ENCODE measurements around the gene CD9. TPM values are rescaled to one million over a fixed set of nuclear protein-coding genes. Genes with fewer than 3 reads are reported as not detected.

Gene CD9
- polyA plus RNA-seq, 3 donors = 7.6 to 323 (median 7.7) TPM

- Histone ChIP-seq H3K9me3 (replicated peaks in 1 of 2; ENCODE audit: control insufficient read depth in 1 of 2, insufficient read depth in 1 of 2, low read length in 2 of 2) (peaks cover 0 to 5% of the 10 kb centered on the region in 2 donors), H3K27ac (ENCODE audit: low read depth in 1 of 2, low read length in 2 of 2) (no peak overlapping the region), H3K36me3 (replicated peaks in 1 of 2; ENCODE audit: control insufficient read depth in 1 of 2, insufficient read depth in 2 of 2, low read length in 2 of 2) (no peaks in the 10 kb centered on the region), H3K4me1 (ENCODE audit: control insufficient read depth in 1 of 2, insufficient read depth in 2 of 2, low read length in 2 of 2) (no peaks in the 10 kb centered on the region), H3K79me2 (ENCODE audit: insufficient read depth, low read length) (no peaks in the 10 kb centered on the region), H3K4me3 (replicated peaks in 1 of 3; ENCODE audit: low read depth in 2 of 3, low read length in 3 of 3) (no peak overlapping the region), H2AFZ (ENCODE audit: insufficient read depth, low read depth, low read length, poor library complexity, severe bottlenecking) (no peak overlapping the region), H3K9ac (ENCODE audit: insufficient read depth, low read length, poor library complexity, severe bottlenecking) (no peak overlapping the region), H3K4me2 (replicated peaks; ENCODE audit: extremely low read depth, low read length, poor library complexity, severe bottlenecking) (no peak overlapping the region), H4K20me1 (ENCODE audit: insufficient read depth, low read length) (no peaks in the 10 kb centered on the region), H3K27me3 (ENCODE audit: control insufficient read depth in 2 of 2, insufficient read depth in 2 of 2, low read length in 2 of 2) (no peaks in the 10 kb centered on the region)
- no peak for DNase-seq
- H3K4me1 Mint-ChIP-seq = no peaks in the 10 kb centered on the region
- WGBS (ENCODE audit: insufficient coverage) = 47% methylated on average over 7 of the region's 7 CpGs
- H3K4me3 Mint-ChIP-seq = no peak overlapping the region
- TF ChIP-seq CTCF (IDR thresholded peaks at IDR 0.05) = no peak
- intact Hi-C loops (cut with micrococcal nuclease) = no loop called here
- H3K27ac Mint-ChIP-seq = peak overlapping the region in 1 of 7 donors; percentile 21
- H3K36me3 Mint-ChIP-seq = no peaks in the 10 kb centered on the region
- H3K9me3 Mint-ChIP-seq = peaks cover 0 to 16% (median 2%) of the 10 kb centered on the region in 7 donors
- H3K27me3 Mint-ChIP-seq (ENCODE audit: low read depth in 3 of 3) = peaks cover 0 to 5% (median 5%) of the 10 kb centered on the region in 3 donors
These were observed 41.3 kb downstream of the CD9 start for GRCh38 chr12:6241495-6241894.

- no peaks in the 10 kb centered on the region for H3K4me1 Mint-ChIP-seq
- H2AFZ ChIP-seq (ENCODE audit: insufficient read depth, low read depth, low read length, poor library complexity, severe bottlenecking) = no peak overlapping the region
- H3K79me2 ChIP-seq (ENCODE audit: insufficient read depth, low read length) = no peaks in the 10 kb centered on the region
- no peak overlapping the region for H3K9ac ChIP-seq (ENCODE audit: insufficient read depth, low read length, poor library complexity, severe bottlenecking)
- no peaks in the 10 kb centered on the region for H3K4me1 ChIP-seq (ENCODE audit: control insufficient read depth in 1 of 2, insufficient read depth in 2 of 2, low read length in 2 of 2)
- H3K36me3 Mint-ChIP-seq = no peaks in the 10 kb centered on the region
- intact Hi-C loops (cut with micrococcal nuclease) = no loop called here
- peaks cover 0 to 5% of the 10 kb centered on the region in 2 donors for H3K9me3 ChIP-seq (replicated peaks in 1 of 2; ENCODE audit: control insufficient read depth in 1 of 2, insufficient read depth in 1 of 2, low read length in 2 of 2)
- no peak overlapping the region for H3K27ac ChIP-seq (ENCODE audit: low read depth in 1 of 2, low read length in 2 of 2)
- H3K27ac Mint-ChIP-seq = no peak overlapping the region
- 100% methylated on average over 1 of the region's 2 CpGs for WGBS (ENCODE audit: insufficient coverage)
- no peaks in the 10 kb centered on the region for H4K20me1 ChIP-seq (ENCODE audit: insufficient read depth, low read length)
- peaks cover 3 to 16% (median 9%) of the 10 kb centered on the region in 3 donors for H3K27me3 Mint-ChIP-seq (ENCODE audit: low read depth in 3 of 3)
- no peak overlapping the region for H3K4me2 ChIP-seq (replicated peaks; ENCODE audit: extremely low read depth, low read length, poor library complexity, severe bottlenecking)
- no peak overlapping the region for H3K4me3 Mint-ChIP-seq
- DNase-seq = no peak
- H3K27me3 ChIP-seq (ENCODE audit: control insufficient read depth in 2 of 2, insufficient read depth in 2 of 2, low read length in 2 of 2) = no peaks in the 10 kb centered on the region
- H3K4me3 ChIP-seq (replicated peaks in 1 of 3; ENCODE audit: low read depth in 2 of 3, low read length in 3 of 3) = no peak overlapping the region
- H3K9me3 Mint-ChIP-seq = peaks cover 0 to 15% (median 2%) of the 10 kb centered on the region in 7 donors
- no peaks in the 10 kb centered on the region for H3K36me3 ChIP-seq (replicated peaks in 1 of 2; ENCODE audit: control insufficient read depth in 1 of 2, insufficient read depth in 2 of 2, low read length in 2 of 2)
- no peak for TF ChIP-seq CTCF (IDR thresholded peaks at IDR 0.05)
These were observed 49.4 kb downstream of the CD9 start for GRCh38 chr12:6249580-6249979.

Measured in CD14-positive monocyte (primary cell).